Spleen (tissue), 7 donors: Measurements from ENCODE around the gene PLD5.

Experiments
- POLR2A ChIP-seq, 3 donors: fragments of 450-650 bp; IDR thresholded peaks; one replicate each; pipeline ENCODE4 v1.5.1; 2017; ENCODE audit warnings: antibody characterized with exemption in 3 of 3, mild to moderate bottlenecking in 1 of 3
- POLR2AphosphoS5 ChIP-seq, 3 donors: sonication (generic); formaldehyde crosslinking; IDR thresholded peaks; one replicate each; pipeline ENCODE4 v1.5.1; 2017; ENCODE audit warnings: antibody characterized with exemption in 3 of 3
- TF ChIP-seq, protein P1 (sequence below), 11 experiments: fragments of 200-600 bp in 7 of 11; fragments of 450-650 bp in 4 of 11; sonication (generic) in 4 of 11; IDR thresholded peaks in 8 of 11; conservative IDR thresholded peaks in 3 of 11; 1 replicate in 7 of 11; 2 replicates in 4 of 11; pipeline versions ENCODE4 v1.4.0 to v1.8.0; 2016 to 2021; ENCODE audit warnings: antibody characterized with exemption in 11 of 11, inconsistent platforms in 4 of 11, mild to moderate bottlenecking in 1 of 11
- donor health status: DM: no; HTN: no; CAD: no; lungs with moderate emphysema.
- donor health status: DM: no; HTN: no; CAD: no.
- donor health status: DM: no; HTN: no; CAD: no.

DNA sequence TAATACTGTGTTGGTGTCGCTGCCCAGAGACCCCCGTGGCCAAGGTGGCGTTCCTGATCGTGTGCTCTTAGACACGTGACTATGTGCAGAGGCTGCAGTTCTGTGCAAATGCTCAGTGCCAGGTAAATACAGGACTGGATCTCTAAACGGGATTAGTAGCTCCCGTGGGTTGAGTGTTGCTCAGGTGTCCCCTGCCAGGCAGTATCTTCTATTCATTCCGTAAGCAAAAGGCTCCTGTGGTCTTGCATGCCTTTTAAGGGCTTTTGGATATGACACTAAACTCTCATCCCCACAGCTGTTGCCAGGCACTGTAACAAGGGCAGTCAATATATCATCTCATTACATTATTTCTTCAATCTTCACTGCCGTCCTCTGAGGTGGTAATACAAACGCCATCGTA, 431.4 kb downstream of the PLD5 start:
- TF ChIP-seq, protein P1, sequence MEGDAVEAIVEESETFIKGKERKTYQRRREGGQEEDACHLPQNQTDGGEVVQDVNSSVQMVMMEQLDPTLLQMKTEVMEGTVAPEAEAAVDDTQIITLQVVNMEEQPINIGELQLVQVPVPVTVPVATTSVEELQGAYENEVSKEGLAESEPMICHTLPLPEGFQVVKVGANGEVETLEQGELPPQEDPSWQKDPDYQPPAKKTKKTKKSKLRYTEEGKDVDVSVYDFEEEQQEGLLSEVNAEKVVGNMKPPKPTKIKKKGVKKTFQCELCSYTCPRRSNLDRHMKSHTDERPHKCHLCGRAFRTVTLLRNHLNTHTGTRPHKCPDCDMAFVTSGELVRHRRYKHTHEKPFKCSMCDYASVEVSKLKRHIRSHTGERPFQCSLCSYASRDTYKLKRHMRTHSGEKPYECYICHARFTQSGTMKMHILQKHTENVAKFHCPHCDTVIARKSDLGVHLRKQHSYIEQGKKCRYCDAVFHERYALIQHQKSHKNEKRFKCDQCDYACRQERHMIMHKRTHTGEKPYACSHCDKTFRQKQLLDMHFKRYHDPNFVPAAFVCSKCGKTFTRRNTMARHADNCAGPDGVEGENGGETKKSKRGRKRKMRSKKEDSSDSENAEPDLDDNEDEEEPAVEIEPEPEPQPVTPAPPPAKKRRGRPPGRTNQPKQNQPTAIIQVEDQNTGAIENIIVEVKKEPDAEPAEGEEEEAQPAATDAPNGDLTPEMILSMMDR (IDR thresholded peaks at IDR 0.05 in 8 of 11, conservative IDR thresholded peaks at IDR 0.05 in 3 of 11): no peak
- TF ChIP-seq POLR2AphosphoS5 (IDR thresholded peaks at IDR 0.05) (no peak), POLR2A (IDR thresholded peaks at IDR 0.05) (no peak)
